ENCODE data around the gene ASCC1.
"Not testable (repeated sequence)": the region's sequence is repeated elsewhere in the genome, so short reads cannot be mapped to it uniquely, and the experiment has no call there.

The ASCC1 gene

GRCh38 chr10:72258617-72259016 lies 42.5 kb upstream of the ASCC1 start:
- 98 to 100% methylated on average over 4 of the region's 4 CpGs for WGBS, 2 experiments (ENCODE audit: insufficient coverage in 2 of 2)
- Histone ChIP-seq H3K4me3 (ENCODE audit: extremely low read depth, insufficient read depth, low read length, poor library complexity, severe bottlenecking) (no peak overlapping the region), H3K36me3 (ENCODE audit: control insufficient read depth, insufficient read depth, low read length) (no peaks in the 10 kb centered on the region), H3K4me1 (ENCODE audit: control insufficient read depth, insufficient read depth, low read length, poor library complexity, severe bottlenecking) (peaks cover 28% of the 10 kb centered on the region), H3K9me3 (ENCODE audit: control insufficient read depth, low read length) (no peaks in the 10 kb centered on the region), H3K27ac (ENCODE audit: low read depth, low read length, severe bottlenecking) (no peak overlapping the region)

DNA sequence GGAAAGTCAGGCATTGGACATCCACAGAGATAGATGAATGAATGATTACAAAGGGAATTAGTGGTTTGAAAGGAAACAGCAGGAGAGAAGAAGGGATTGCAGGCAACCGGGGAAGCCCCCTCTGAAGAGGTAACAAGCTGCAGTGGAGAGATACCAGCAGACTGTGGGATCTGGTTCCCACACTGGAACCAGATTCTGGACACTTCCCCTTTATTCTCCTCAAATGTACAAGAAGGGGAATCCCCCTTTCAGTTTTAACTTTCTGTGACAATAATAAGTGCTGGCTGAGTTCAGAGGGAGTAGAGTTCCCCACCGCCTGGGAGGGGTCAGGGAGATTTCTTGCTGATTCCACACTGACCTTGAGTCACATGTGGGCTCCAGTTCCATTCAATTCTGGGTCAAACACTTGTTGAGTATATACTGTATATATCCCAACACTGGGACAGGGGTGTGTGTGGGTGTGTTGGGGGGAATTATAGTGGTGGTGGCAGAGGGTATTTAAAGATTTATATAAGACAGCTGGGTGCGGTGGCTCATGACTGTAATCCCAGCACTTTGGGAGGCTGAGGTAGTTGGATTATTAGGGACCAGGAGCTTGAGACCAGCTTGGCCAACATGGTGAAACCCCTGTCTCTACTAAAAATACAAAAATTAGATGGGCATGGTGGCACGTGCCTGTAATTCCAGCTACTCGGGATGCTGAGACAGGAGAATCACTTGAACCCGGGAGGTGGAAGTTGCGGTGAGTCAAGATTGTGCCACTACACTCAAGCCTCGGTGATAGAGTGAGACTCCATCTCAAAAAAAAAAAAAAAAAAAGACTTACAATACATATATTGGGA lies 41.2 kb upstream of the ASCC1 start:
- Histone ChIP-seq H3K9me3 (ENCODE audit: control insufficient read depth, low read length) (no peaks in the 10 kb centered on the region), H3K36me3 (ENCODE audit: control insufficient read depth, insufficient read depth, low read length) (no peaks in the 10 kb centered on the region), H3K4me1 (ENCODE audit: control insufficient read depth, insufficient read depth, low read length, poor library complexity, severe bottlenecking) (peaks cover 26% of the 10 kb centered on the region), H3K4me3 (ENCODE audit: extremely low read depth, insufficient read depth, low read length, poor library complexity, severe bottlenecking) (no peak overlapping the region), H3K27ac (ENCODE audit: low read depth, low read length, severe bottlenecking) (no peak overlapping the region)
- 67 to 87% methylated on average over 3 to 7 of the region's 8 CpGs for WGBS, 2 experiments (ENCODE audit: insufficient coverage in 2 of 2)

DNA sequence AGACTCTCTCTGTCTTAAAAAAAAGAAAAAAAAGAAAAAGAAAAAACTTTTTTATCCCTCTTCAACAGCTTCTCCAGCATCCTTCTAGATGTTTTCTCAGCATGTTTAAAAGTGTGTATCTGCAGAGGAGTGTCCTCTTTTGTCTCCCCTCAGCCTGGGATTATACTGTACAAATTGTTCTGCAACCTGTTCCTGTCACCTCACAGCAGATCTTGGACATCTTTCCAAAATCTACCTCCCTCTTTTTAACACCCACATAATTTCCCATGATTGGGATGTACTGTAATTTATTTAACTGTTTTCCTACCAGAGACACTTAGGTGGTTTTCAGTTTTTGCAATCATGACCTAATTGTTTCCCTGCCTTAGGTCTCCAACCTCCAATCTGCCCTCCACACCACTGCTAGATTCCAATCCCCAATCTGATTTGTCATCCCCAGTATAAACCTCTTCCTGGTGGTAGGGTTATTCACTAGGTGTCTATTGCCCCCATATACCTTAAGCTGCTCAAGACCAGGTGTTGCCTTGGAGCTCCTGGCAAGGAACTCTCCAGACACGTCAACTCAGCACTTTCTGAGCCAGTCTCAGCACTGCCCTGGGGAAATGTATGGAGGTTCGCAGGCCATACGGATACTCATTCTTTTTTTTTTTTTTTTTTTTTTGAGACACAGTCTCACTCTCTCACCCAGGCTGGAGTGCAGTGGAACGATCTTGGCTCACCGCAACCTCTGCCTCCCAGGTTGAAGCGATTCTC lies 40.1 kb upstream of the ASCC1 start:
- Histone ChIP-seq H3K4me3 (ENCODE audit: extremely low read depth, insufficient read depth, low read length, poor library complexity, severe bottlenecking) (no peak overlapping the region), H3K4me1 (ENCODE audit: control insufficient read depth, insufficient read depth, low read length, poor library complexity, severe bottlenecking) (peaks cover 17% of the 10 kb centered on the region), H3K9me3 (ENCODE audit: control insufficient read depth, low read length) (no peaks in the 10 kb centered on the region), H3K27ac (ENCODE audit: low read depth, low read length, severe bottlenecking) (no peak overlapping the region), H3K36me3 (ENCODE audit: control insufficient read depth, insufficient read depth, low read length) (no peaks in the 10 kb centered on the region)
- 83 to 95% methylated on average over 3 to 6 of the region's 6 CpGs for WGBS, 2 experiments (ENCODE audit: insufficient coverage in 2 of 2)

DNA sequence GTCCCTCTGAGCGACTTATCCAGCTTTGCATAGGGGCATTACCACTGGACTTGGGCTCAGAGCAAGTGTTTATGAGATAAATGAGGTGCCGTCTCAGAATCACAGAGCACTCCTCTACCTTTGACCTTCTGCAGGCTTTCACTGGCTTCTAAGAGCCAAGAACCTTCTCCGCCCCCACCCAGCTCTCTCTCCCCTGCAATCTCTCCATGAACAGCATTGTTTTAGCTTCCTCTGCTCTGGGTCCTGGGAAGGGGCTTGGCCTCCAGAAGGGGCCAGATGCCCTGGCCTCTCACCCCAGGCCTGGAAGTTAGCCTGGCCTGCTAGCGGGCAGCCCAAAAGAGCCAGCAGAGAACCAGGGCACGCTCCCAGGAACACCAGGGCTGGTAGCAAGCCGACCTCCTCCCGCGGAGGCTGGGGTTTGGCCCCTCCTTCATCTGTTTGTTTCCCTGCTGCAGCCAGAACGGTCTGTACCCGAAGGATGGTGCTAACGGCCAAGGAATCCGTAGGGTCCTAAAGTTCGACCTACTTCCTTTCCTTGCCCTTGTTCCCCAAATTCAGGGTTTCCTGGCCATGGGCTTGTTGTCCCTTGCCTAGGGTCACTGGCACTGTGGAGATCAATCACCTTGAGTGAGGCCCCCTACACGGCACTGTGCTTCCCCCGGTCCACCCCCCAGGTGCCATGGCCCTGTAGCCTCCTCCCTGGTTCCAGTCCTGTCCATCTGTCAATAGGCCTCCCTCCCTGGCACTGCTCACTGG lies 38.9 kb upstream of the ASCC1 start:
- Histone ChIP-seq H3K36me3 (ENCODE audit: control insufficient read depth, insufficient read depth, low read length) (no peaks in the 10 kb centered on the region), H3K4me1 (ENCODE audit: control insufficient read depth, insufficient read depth, low read length, poor library complexity, severe bottlenecking) (peaks cover 12% of the 10 kb centered on the region), H3K27ac (ENCODE audit: low read depth, low read length, severe bottlenecking) (peak overlapping the region; percentile 75), H3K4me3 (ENCODE audit: extremely low read depth, insufficient read depth, low read length, poor library complexity, severe bottlenecking) (no peak overlapping the region), H3K9me3 (ENCODE audit: control insufficient read depth, low read length) (no peaks in the 10 kb centered on the region)
- WGBS, 2 experiments (ENCODE audit: insufficient coverage in 2 of 2), result 13 to 16% methylated on average over 10 to 13 of the region's 15 CpGs

DNA sequence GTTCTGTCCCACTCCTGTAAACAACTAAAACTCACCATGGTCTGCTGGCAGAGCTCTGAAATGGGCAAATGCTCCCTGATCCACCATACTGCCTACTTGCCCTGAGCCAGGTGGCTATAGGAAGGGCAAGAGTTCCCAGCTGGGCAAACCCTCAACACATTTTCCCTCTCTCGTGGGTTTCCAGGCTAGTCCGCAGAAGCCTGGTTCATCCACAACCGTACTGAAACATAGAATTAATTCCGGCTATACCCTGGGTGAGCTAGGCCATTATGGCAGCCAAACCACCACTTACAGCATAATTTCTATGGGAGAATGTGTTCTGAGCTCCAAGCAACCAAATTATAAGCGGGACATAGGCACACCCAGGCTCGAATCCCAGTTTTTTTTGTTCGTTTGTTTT lies 37.5 kb upstream of the ASCC1 start:
- WGBS, 2 experiments (ENCODE audit: insufficient coverage in 2 of 2), result 97 to 100% methylated on average over 2 to 4 of the region's 7 CpGs
- no peak overlapping the region for H3K4me3 ChIP-seq (ENCODE audit: extremely low read depth, insufficient read depth, low read length, poor library complexity, severe bottlenecking)
- H3K36me3 ChIP-seq (ENCODE audit: control insufficient read depth, insufficient read depth, low read length), result no peaks in the 10 kb centered on the region
- peaks cover 9% of the 10 kb centered on the region for H3K4me1 ChIP-seq (ENCODE audit: control insufficient read depth, insufficient read depth, low read length, poor library complexity, severe bottlenecking)
- no peaks in the 10 kb centered on the region for H3K9me3 ChIP-seq (ENCODE audit: control insufficient read depth, low read length)
- no peak overlapping the region for H3K27ac ChIP-seq (ENCODE audit: low read depth, low read length, severe bottlenecking)

GRCh38 chr10:72252972-72253371 lies 36.9 kb upstream of the ASCC1 start:
- Histone ChIP-seq H3K27ac (ENCODE audit: low read depth, low read length, severe bottlenecking) (no peak overlapping the region), H3K4me1 (ENCODE audit: control insufficient read depth, insufficient read depth, low read length, poor library complexity, severe bottlenecking) (peaks cover 15% of the 10 kb centered on the region), H3K9me3 (ENCODE audit: control insufficient read depth, low read length) (no peaks in the 10 kb centered on the region), H3K4me3 (ENCODE audit: extremely low read depth, insufficient read depth, low read length, poor library complexity, severe bottlenecking) (no peak overlapping the region), H3K36me3 (ENCODE audit: control insufficient read depth, insufficient read depth, low read length) (no peaks in the 10 kb centered on the region)
- WGBS, 2 experiments (ENCODE audit: insufficient coverage in 2 of 2), result 88 to 100% methylated on average over 1 to 3 of the region's 3 CpGs

GRCh38 chr10:72251635-72252034 lies 35.6 kb upstream of the ASCC1 start:
- Histone ChIP-seq H3K27ac (ENCODE audit: low read depth, low read length, severe bottlenecking) (no peak overlapping the region), H3K4me3 (ENCODE audit: extremely low read depth, insufficient read depth, low read length, poor library complexity, severe bottlenecking) (no peak overlapping the region), H3K36me3 (ENCODE audit: control insufficient read depth, insufficient read depth, low read length) (no peaks in the 10 kb centered on the region), H3K4me1 (ENCODE audit: control insufficient read depth, insufficient read depth, low read length, poor library complexity, severe bottlenecking) (peaks cover 19% of the 10 kb centered on the region), H3K9me3 (ENCODE audit: control insufficient read depth, low read length) (no peaks in the 10 kb centered on the region)
- WGBS, 2 experiments (ENCODE audit: insufficient coverage in 2 of 2), result 92 to 93% methylated on average over 3 of the region's 6 CpGs

GRCh38 chr10:72250666-72251065 lies 34.6 kb upstream of the ASCC1 start:
- H3K4me1 ChIP-seq (ENCODE audit: control insufficient read depth, insufficient read depth, low read length, poor library complexity, severe bottlenecking), result peaks cover 19% of the 10 kb centered on the region
- no peaks in the 10 kb centered on the region for H3K9me3 ChIP-seq (ENCODE audit: control insufficient read depth, low read length)
- no peaks in the 10 kb centered on the region for H3K36me3 ChIP-seq (ENCODE audit: control insufficient read depth, insufficient read depth, low read length)
- 92 to 100% methylated on average over 1 of the region's 1 CpG for WGBS, 2 experiments (ENCODE audit: insufficient coverage in 2 of 2)
- H3K4me3 ChIP-seq (ENCODE audit: extremely low read depth, insufficient read depth, low read length, poor library complexity, severe bottlenecking), result no peak overlapping the region
- no peak overlapping the region for H3K27ac ChIP-seq (ENCODE audit: low read depth, low read length, severe bottlenecking)

GRCh38 chr10:72249176-72249862 lies 33.2 kb upstream of the ASCC1 start:
- peaks cover 19% of the 10 kb centered on the region for H3K4me1 ChIP-seq (ENCODE audit: control insufficient read depth, insufficient read depth, low read length, poor library complexity, severe bottlenecking)
- not testable (repeated sequence) for H3K9me3 ChIP-seq (ENCODE audit: control insufficient read depth, low read length); H3K36me3 ChIP-seq (ENCODE audit: control insufficient read depth, insufficient read depth, low read length); H3K27ac ChIP-seq (ENCODE audit: low read depth, low read length, severe bottlenecking); H3K4me3 ChIP-seq (ENCODE audit: extremely low read depth, insufficient read depth, low read length, poor library complexity, severe bottlenecking)
- 92 to 93% methylated on average over 8 to 12 of the region's 17 CpGs for WGBS, 2 experiments (ENCODE audit: insufficient coverage in 2 of 2)

GRCh38 chr10:72248468-72249151 lies 32.5 kb upstream of the ASCC1 start:
- H3K27ac ChIP-seq (ENCODE audit: low read depth, low read length, severe bottlenecking), result peak overlapping the region; percentile 59
- 41 to 49% methylated on average over 9 of the region's 10 CpGs for WGBS, 2 experiments (ENCODE audit: insufficient coverage in 2 of 2)
- H3K9me3 ChIP-seq (ENCODE audit: control insufficient read depth, low read length), result no peaks in the 10 kb centered on the region
- H3K4me1 ChIP-seq (ENCODE audit: control insufficient read depth, insufficient read depth, low read length, poor library complexity, severe bottlenecking), result peaks cover 25% of the 10 kb centered on the region
- no peaks in the 10 kb centered on the region for H3K36me3 ChIP-seq (ENCODE audit: control insufficient read depth, insufficient read depth, low read length)
- no peak overlapping the region for H3K4me3 ChIP-seq (ENCODE audit: extremely low read depth, insufficient read depth, low read length, poor library complexity, severe bottlenecking)

Measured in mesodermal cell (in vitro differentiated cells).